OCI-M1 (cell line): ENCODE measurements around the gene HOXA7.

Experiments
- DNase-seq: peaks from one replicate; lab custom pipeline; 2025; lab: John Stamatoyannopoulos, UW

The HOXA7 gene

GRCh38 chr7:27118580-27118979 is 37.9 kb downstream of the HOXA7 start:
- DNase-seq = no peak

GRCh38 chr7:27117887-27118491 is 38.5 kb downstream of the HOXA7 start:
- no peak for DNase-seq

GRCh38 chr7:27116962-27117886 is 39.3 kb downstream of the HOXA7 start:
- DNase-seq = no peak

GRCh38 chr7:27116031-27116961 is 40.2 kb downstream of the HOXA7 start:
- no peak for DNase-seq

GRCh38 chr7:27115221-27116026 is 41.1 kb downstream of the HOXA7 start:
- no peak for DNase-seq

- no peak for DNase-seq
Observed at GRCh38 chr7:27114881-27115220, 41.6 kb downstream of the HOXA7 start.

- no peak for DNase-seq
Observed at GRCh38 chr7:27113991-27114769, 42.3 kb downstream of the HOXA7 start.

- no peak for DNase-seq
Observed at GRCh38 chr7:27112955-27113949, 43.2 kb downstream of the HOXA7 start.

- DNase-seq = no peak
Observed at GRCh38 chr7:27112361-27112760, 44.1 kb downstream of the HOXA7 start.

- DNase-seq = no peak
Observed at GRCh38 chr7:27111751-27112277, 44.7 kb downstream of the HOXA7 start.

- no peak for DNase-seq
Observed at GRCh38 chr7:27111042-27111750, 45.3 kb downstream of the HOXA7 start.

GRCh38 chr7:27110186-27111031 is 46.1 kb downstream of the HOXA7 start:
- no peak for DNase-seq

GRCh38 chr7:27109466-27110185 is 46.8 kb downstream of the HOXA7 start:
- no peak for DNase-seq

- no peak for DNase-seq
Observed at GRCh38 chr7:27108390-27109127, 47.9 kb downstream of the HOXA7 start.

GRCh38 chr7:27107391-27108381 is 48.8 kb downstream of the HOXA7 start:
- DNase-seq = no peak
